HG03135 (cell line): ENCODE measurements around the gene CHCHD3.

Experiments used
- ATAC-seq: cut with Tn5 transposase; IDR thresholded peaks from one replicate; pipeline ENCODE4 v1.9.1; 2021; ENCODE audit warnings: mild to moderate bottlenecking, moderate library complexity; ENCODE audit not compliant: unreplicated experiment

CHCHD3 gene

GRCh38 chr7:132830941-132831340 lies 250.9 kb downstream of the CHCHD3 start:
- no peak for ATAC-seq

GRCh38 chr7:132828502-132828901 lies 253.4 kb downstream of the CHCHD3 start:
- no peak for ATAC-seq

- no peak for ATAC-seq
These were observed 255.7 kb downstream of the CHCHD3 start for GRCh38 chr7:132825932-132826835.

GRCh38 chr7:132825222-132825621 lies 256.7 kb downstream of the CHCHD3 start:
- ATAC-seq: no peak

- ATAC-seq: no peak
These were observed 262.2 kb downstream of the CHCHD3 start for GRCh38 chr7:132819648-132820047.

GRCh38 chr7:132817949-132818348 lies 263.9 kb downstream of the CHCHD3 start:
- ATAC-seq: no peak

- no peak for ATAC-seq
These were observed 266.1 kb downstream of the CHCHD3 start for GRCh38 chr7:132815696-132816311.

- ATAC-seq: no peak
These were observed 266.8 kb downstream of the CHCHD3 start for GRCh38 chr7:132815130-132815529.

GRCh38 chr7:132810561-132810960 lies 271.3 kb downstream of the CHCHD3 start:
- no peak for ATAC-seq

- no peak for ATAC-seq
These were observed 275.1 kb downstream of the CHCHD3 start for GRCh38 chr7:132806834-132807233.

GRCh38 chr7:132805766-132806165 lies 276.1 kb downstream of the CHCHD3 start:
- no peak for ATAC-seq

GRCh38 chr7:132804849-132805485 lies 276.9 kb downstream of the CHCHD3 start:
- ATAC-seq: no peak

GRCh38 chr7:132800522-132800921 lies 281.4 kb downstream of the CHCHD3 start:
- no peak for ATAC-seq

- no peak for ATAC-seq
These were observed 282.8 kb downstream of the CHCHD3 start for GRCh38 chr7:132799081-132799413.

- no peak for ATAC-seq
These were observed 284.7 kb downstream of the CHCHD3 start for GRCh38 chr7:132797152-132797551.

- ATAC-seq: no peak
These were observed 288.4 kb downstream of the CHCHD3 start for GRCh38 chr7:132793474-132793873.

- ATAC-seq: no peak
These were observed 290.9 kb downstream of the CHCHD3 start for GRCh38 chr7:132791036-132791435.

- ATAC-seq: no peak
These were observed 291.8 kb downstream of the CHCHD3 start for GRCh38 chr7:132790104-132790503.

GRCh38 chr7:132789281-132789680 lies 292.6 kb downstream of the CHCHD3 start:
- no peak for ATAC-seq

- no peak for ATAC-seq
These were observed 296.0 kb downstream of the CHCHD3 start for GRCh38 chr7:132785870-132786269.

GRCh38 chr7:132784406-132784805 lies 297.5 kb downstream of the CHCHD3 start:
- ATAC-seq: no peak

GRCh38 chr7:132783824-132784223 lies 298.1 kb downstream of the CHCHD3 start:
- ATAC-seq: no peak
